NCI-H524 (cell line): ENCODE results near the gene FGFR3.
A peak's percentile ranks its signal among the peaks of the same experiment; 100 is the strongest.

ENCODE experiments used
- DNase-seq, 2 experiments: peaks; one replicate each; lab custom pipeline; 2025; lab: John Stamatoyannopoulos, UW

The FGFR3 gene

GRCh38 chr4:1770245-1770644 is 22.8 kb upstream of the FGFR3 start:
- peak in 1 of 2 experiments; percentile 29 for DNase-seq

GRCh38 chr4:1770791-1771231 is 22.3 kb upstream of the FGFR3 start:
- DNase-seq = no peak

- DNase-seq = no peak
Measured at GRCh38 chr4:1771555-1772305, 21.4 kb upstream of the FGFR3 start.

GRCh38 chr4:1772853-1773538 is 20.1 kb upstream of the FGFR3 start:
- peak; percentile 93 to 95 for DNase-seq

GRCh38 chr4:1773754-1774153 is 19.3 kb upstream of the FGFR3 start:
- no peak for DNase-seq

- no peak for DNase-seq
Measured at GRCh38 chr4:1775731-1776500, 17.2 kb upstream of the FGFR3 start.

GRCh38 chr4:1776521-1777161 is 16.5 kb upstream of the FGFR3 start:
- DNase-seq = no peak

GRCh38 chr4:1777822-1778641 is 15.1 kb upstream of the FGFR3 start:
- peak in 1 of 2 experiments; percentile 26 for DNase-seq

- DNase-seq = peak in 1 of 2 experiments; percentile 41
Measured at GRCh38 chr4:1778642-1779392, 14.3 kb upstream of the FGFR3 start.

GRCh38 chr4:1779588-1780382 is 13.3 kb upstream of the FGFR3 start:
- no peak for DNase-seq

- no peak for DNase-seq
Measured at GRCh38 chr4:1780435-1780834, 12.7 kb upstream of the FGFR3 start.

GRCh38 chr4:1783015-1783414 is 10.1 kb upstream of the FGFR3 start:
- DNase-seq = no peak

- DNase-seq = no peak
Measured at GRCh38 chr4:1783970-1784369, 9.1 kb upstream of the FGFR3 start.

- no peak for DNase-seq
Measured at GRCh38 chr4:1784395-1784788, 8.7 kb upstream of the FGFR3 start.

- no peak for DNase-seq
Measured at GRCh38 chr4:1784789-1785591, 8.1 kb upstream of the FGFR3 start.

- DNase-seq = no peak
Measured at GRCh38 chr4:1785592-1785991, 7.5 kb upstream of the FGFR3 start.

- no peak for DNase-seq
Measured at GRCh38 chr4:1786544-1787362, 6.3 kb upstream of the FGFR3 start.
